Lung (tissue), 12 donors: ENCODE results near the gene DLG2. TPM values are rescaled to one million over a fixed set of nuclear protein-coding genes. Genes with fewer than 3 reads are reported as not detected.

Source experiments
- ATAC-seq: fragments of 200-7000 bp; cut with Tn5 transposase; one replicate; pipeline ENCODE4 v1.9.1; 2020; ENCODE audit warnings: moderate number of reproducible peaks; ENCODE audit not compliant: insufficient read depth, low FRiP score
- DNase-seq, 3 donors: peaks; one replicate each; pipeline ENCODE4 v3.0.0-alpha.2; 2013 to 2017
- H3K27ac ChIP-seq, 2 donors: one replicate each; pipeline ENCODE4 v1.5.1; 2013; ENCODE audit warnings: mild to moderate bottlenecking in 2 of 2, moderate library complexity in 2 of 2, control low read depth in 1 of 2, inconsistent platforms in 1 of 2, low read depth in 1 of 2, low read length in 1 of 2
- H3K27me3 ChIP-seq, 3 donors: one replicate each; pipeline ENCODE4 v1.5.1; 2013; ENCODE audit warnings: low read length in 2 of 3; ENCODE audit not compliant: control insufficient read depth in 3 of 3, insufficient read depth in 3 of 3
- H3K36me3 ChIP-seq, 4 donors: one replicate each; pipeline ENCODE4 v1.5.1; 2013; ENCODE audit warnings: low read length in 4 of 4, mild to moderate bottlenecking in 1 of 4, moderate library complexity in 1 of 4; ENCODE audit not compliant: control insufficient read depth in 4 of 4, insufficient read depth in 4 of 4
- H3K4me1 ChIP-seq, 5 donors: one replicate each; pipeline ENCODE4 v1.5.1; 2013; ENCODE audit warnings: low read length in 5 of 5, mild to moderate bottlenecking in 2 of 5, moderate library complexity in 1 of 5; ENCODE audit not compliant: control insufficient read depth in 5 of 5, insufficient read depth in 5 of 5
- H3K4me3 ChIP-seq: one replicate; pipeline ENCODE4 v1.5.1; 2013; ENCODE audit warnings: mild to moderate bottlenecking, control low read depth, moderate library complexity
- H3K9ac ChIP-seq, 2 donors: one replicate each; pipeline ENCODE4 v1.5.1; 2013; ENCODE audit warnings: low read length in 2 of 2, control low read depth in 1 of 2; ENCODE audit not compliant: insufficient read depth in 1 of 2
- H3K9me3 ChIP-seq, 4 donors: one replicate each; pipeline ENCODE4 v1.5.1; 2013; ENCODE audit warnings: low read length in 3 of 4, mild to moderate bottlenecking in 1 of 4, moderate library complexity in 1 of 4; ENCODE audit not compliant: control insufficient read depth in 4 of 4, insufficient read depth in 3 of 4
- CTCF ChIP-seq: IDR thresholded peaks from 2 replicates; pipeline ENCODE4 v1.5.1; 2012; ENCODE audit warnings: mild to moderate bottlenecking; ENCODE audit errors: control extremely low read depth, extremely low read depth
- WGBS, 2 donors: extraction: QIAGEN DNeasy Blood & Tissue Kit; methylation state at CpG; one replicate each; pipeline ENCODE4 v1.1.7; 2013; 5-methylcytosine and 5-hydroxymethylcytosine counted together
- polyA plus RNA-seq, 2 donors: library from polyadenylated mRNA; stranded (reverse); fragments of 200-250 nt; gene quantifications; one replicate each; pipeline ENCODE4 v1.2.1, GENCODE V29; 2013
- total RNA-seq, 2 donors: library from RNA; depleted of rRNA in 1 of 2; stranded (reverse); fragments of >200 nt in 1 of 2; gene quantifications; one replicate each; pipeline ENCODE4 v1.2.1, GENCODE V29; 2014 to 2021
- donor health status: control.
- donor health status: control.
- donor health status: Bipolar disorder and iron deficiency.
- donor health status: healthy.
- donor health status: DM: yes; HTN: yes; CAD: no.

DLG2 gene
- total and polyA plus RNA-seq, 4 donors: 0.32 to 24.1 (median 5.4) TPM

DNA sequence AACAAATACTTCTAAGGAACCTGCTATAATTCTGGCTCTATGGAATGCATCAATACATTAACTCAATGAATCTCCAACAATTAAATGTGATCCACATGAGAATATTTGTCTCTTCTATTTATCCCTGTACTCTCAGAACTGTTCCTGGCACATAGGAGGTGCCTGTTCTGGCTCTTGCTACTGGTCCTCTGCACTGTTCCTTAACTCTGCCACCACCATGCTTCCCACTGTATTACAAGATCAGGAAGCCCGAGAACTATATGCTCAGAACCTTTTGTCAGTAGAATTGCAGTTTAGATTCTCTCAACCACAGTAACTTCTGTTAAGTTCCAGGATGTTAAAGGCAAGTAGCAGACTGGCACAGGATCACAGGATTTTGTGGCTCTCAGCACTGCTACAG is 1964.7 kb downstream of the DLG2 start:
- Histone ChIP-seq H3K27me3 (no peaks in the 10 kb centered on the region), H3K4me3 (no peak overlapping the region), H3K4me1 (peaks cover 0 to 11% (median 0%) of the 10 kb centered on the region in 5 donors), H3K27ac (no peak overlapping the region), H3K9ac (no peak overlapping the region), H3K36me3 (no peaks in the 10 kb centered on the region), H3K9me3 (no peaks in the 10 kb centered on the region)
- ATAC-seq (no peak), DNase-seq (peak in 1 of 3 donors; percentile 38)
- WGBS, 2 donors: 83 to 96% methylated on average over 1 of the region's 1 CpG
- no peak for TF ChIP-seq CTCF

DNA sequence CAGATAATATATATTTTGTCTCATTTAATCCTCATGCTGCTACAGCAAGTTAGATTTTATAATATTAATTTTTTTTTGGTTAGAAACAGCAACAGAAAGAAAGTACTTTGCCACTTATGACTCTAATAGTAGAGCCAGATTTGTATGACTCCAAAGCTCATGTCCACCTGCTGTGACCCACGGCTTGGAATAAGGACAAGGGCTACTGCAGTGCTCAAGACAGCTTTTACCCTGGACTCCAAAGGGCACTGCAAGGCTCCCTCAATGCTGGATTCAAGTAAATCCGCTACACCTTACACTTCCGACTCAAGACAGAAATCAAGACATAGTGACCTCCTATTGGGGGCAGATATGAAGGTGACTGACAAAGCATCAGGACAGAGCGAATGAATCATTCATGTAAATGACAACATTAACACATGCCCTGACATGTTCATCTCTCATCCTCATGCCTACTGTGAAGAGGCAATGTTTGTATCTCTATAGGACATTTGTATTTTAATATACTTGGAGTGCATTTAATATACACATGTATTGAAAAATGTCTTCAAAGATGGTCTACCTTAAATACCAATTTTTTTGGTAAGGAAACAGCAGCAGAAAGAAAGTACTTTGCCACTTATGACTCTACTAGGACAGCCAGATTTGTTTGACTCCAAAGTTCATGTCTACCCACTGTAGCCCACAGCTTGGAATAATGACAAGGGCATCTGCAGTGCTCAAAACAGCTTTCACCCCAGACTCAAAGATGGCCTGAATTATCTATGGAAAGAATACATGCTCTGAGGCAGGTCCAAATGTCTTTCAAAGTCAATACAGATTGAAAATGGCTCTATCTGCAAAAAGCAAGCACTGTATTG is 1965.4 kb downstream of the DLG2 start:
- no peaks in the 10 kb centered on the region for H3K27me3 ChIP-seq
- no peaks in the 10 kb centered on the region for H3K9me3 ChIP-seq
- ATAC-seq (no peak), DNase-seq (no peak)
- no peak overlapping the region for H3K4me3 ChIP-seq
- no peak overlapping the region for H3K27ac ChIP-seq
- 85 to 86% methylated on average over 4 of the region's 4 CpGs for WGBS, 2 donors
- H3K9ac ChIP-seq: no peak overlapping the region
- H3K36me3 ChIP-seq: no peaks in the 10 kb centered on the region
- TF ChIP-seq CTCF: no peak
- peaks cover 0 to 11% (median 0%) of the 10 kb centered on the region in 5 donors for H3K4me1 ChIP-seq

DNA sequence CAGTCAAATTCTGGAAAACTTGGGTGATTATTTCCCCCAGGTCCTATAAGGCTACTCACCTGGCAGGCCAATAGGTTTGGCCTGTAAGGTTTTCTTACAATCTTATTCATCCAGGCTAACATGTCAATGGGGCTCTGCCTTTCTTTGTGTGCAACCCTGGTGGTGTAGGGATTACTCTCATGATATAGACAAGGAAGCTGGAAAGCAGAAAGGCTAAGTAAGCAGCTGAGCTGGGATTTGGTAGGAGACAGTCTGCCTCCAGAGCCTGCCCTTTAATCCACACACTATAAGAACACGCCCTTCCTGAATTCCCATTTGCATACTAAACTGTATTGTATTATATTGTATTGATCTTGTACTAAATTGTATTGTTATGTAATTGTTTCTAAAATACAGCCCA is 1967.7 kb downstream of the DLG2 start:
- 94 to 97% methylated on average over 1 of the region's 1 CpG for WGBS, 2 donors

More for the DNA sequence above, 1967.7 kb downstream of the DLG2 start:
- Histone ChIP-seq H3K27ac (no peak overlapping the region), H3K9ac (no peak overlapping the region), H3K36me3 (no peaks in the 10 kb centered on the region), H3K4me1 (peaks cover 0 to 11% (median 0%) of the 10 kb centered on the region in 5 donors), H3K27me3 (no peaks in the 10 kb centered on the region), H3K4me3 (no peak overlapping the region), H3K9me3 (no peaks in the 10 kb centered on the region)
- TF ChIP-seq CTCF: no peak
- ATAC-seq: no peak
- DNase-seq: no peak
